Measurements from ENCODE around the gene PADI2.
A peak's percentile ranks its signal among the peaks of the same experiment; 100 is the strongest.

Gene PADI2

GRCh38 chr1:17053086-17053684, 66.1 kb downstream of the PADI2 start:
- DNase-seq: no peak

DNA sequence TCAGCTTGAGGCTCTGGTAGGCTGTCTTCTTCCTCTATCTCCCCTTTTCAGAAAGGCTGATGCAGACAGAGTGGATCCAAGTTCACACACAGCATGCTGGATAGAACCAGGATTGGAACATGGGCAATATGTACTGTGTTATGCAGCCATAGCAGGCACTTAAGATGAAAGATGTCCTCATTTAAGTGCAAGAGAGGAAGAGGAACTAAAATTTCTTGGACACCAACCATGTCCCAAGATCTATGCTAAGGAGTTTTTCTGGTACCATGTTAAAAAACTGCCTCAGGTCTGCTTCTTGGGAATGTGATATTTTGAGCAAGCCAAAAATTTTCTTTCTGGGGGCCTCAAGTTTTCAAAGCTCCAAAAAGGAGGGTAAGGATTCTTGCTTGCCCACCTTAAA, 66.6 kb downstream of the PADI2 start:
- no peak for DNase-seq

DNA sequence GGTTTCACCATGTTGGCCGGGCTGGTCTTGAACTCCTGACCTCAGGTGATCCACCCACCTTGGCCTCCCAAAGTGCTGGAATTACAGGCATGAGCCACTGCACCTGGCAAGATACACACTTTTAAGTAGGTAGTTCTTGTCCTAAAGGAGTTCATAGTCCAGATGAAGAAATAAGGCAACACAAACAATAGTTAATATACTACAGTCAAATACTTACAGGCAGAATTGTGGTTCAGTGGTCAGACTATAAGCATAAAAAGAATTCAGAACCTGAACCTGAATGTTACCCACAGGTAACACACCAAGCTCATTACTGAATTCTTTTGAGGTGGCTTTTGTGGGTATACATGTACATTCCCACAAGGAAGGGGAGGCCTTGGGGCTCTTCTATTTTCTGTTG, 67.2 kb downstream of the PADI2 start:
- no peak for DNase-seq

- no peak for DNase-seq
Observed at GRCh38 chr1:17047924-17048323, 71.3 kb downstream of the PADI2 start.

DNA sequence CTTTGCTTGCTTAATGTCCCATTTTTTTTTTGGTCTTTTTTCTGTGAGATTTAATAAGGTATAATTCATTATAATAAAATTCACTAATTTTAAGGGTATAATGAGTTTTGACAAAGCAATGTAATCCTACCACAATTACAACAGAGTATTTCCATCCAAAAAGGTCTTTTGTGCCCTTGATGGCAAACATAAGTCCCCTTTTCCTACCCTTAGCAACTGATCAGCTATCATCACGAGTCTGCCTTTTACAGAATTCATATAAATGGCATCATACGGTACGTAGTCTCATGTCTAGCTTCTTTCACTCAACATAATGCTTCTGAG, 73.0 kb downstream of the PADI2 start:
- no peak for DNase-seq

GRCh38 chr1:17045634-17046333, 73.5 kb downstream of the PADI2 start:
- peak; percentile 61 for DNase-seq

DNA sequence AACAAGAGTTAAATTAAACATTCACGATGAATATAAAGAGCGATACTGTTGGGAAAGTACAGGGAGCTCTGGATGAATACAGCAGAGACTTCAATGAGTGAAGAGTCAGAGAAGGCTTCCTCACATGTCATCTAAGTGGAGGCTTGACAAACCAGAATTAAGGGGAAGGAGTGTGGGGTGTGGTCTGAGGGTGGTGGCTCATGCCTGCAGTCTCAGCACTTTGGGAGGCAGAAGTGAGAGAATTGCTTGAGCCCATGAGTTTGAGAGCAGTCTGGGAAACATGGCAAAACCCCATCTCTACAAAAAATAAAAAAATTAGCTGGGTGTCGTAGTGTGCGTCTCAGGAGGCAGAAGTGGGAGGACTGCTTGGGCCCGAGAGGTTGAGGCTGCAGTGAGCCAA, 74.1 kb downstream of the PADI2 start:
- no peak for DNase-seq

DNA sequence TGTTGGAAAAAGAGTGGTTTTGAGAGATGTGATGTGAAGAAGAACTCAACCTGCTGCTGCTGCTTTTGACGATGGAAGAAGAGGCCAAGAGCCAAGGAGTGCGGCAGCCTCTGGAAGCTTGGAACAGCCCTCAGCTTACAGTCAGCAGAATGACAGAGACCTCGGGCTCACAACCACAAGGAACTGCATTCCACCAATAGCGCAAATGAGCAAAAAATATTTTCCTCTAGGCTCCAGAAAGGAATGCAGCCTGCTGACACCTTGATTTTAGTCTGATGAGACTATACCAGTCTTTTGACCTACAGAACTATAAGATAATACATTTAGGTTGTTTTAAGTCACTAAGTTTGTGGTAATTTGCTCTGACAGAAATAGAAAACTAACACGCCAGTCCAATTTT, 75.6 kb downstream of the PADI2 start:
- no peak for DNase-seq

GRCh38 chr1:17040135-17040534, 79.1 kb downstream of the PADI2 start:
- DNase-seq: no peak

DNA sequence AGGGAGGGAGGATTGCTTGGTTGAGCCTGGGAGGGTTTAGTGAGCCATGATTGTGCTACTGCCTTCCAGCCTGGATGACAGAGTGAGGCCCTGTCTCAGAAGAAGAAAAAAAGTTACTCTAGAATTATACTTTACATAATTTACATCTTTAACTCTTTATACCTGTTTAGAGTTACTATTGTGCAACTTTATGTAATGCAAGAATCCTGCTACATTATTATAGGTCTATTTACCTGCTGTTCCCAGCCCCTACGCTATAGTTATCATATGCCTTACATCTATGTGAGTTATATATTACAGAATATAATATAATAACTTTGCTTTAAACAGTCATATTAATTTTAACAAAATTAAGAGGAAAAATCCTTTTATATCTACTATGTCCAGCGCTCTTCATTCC, 79.7 kb downstream of the PADI2 start:
- no peak for DNase-seq

- no peak for DNase-seq
Observed at GRCh38 chr1:17033481-17033880, 85.8 kb downstream of the PADI2 start.

DNA sequence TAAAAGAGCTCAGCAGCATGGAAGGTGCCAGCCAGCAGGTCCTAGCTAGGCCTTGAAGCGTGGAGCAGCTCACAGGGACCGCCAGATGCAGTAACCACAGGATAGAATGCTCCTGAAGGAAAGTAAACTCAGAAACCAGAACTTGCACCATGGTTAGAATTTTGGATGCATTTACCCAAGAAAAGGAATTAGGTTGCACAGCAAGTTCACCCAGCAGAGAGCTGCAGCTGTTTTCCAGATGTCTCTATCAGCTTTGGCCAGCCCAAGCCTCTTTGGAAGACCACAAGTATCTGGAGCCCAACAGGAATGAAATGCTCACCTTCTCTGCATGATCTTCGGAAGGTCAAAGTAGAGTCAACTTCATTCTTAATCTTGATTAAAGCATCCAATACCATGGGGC, 86.5 kb downstream of the PADI2 start:
- no peak for DNase-seq

GRCh38 chr1:17031436-17031835, 87.8 kb downstream of the PADI2 start:
- no peak for DNase-seq

- no peak for DNase-seq
Observed at GRCh38 chr1:17030206-17030605, 89.0 kb downstream of the PADI2 start.

DNA sequence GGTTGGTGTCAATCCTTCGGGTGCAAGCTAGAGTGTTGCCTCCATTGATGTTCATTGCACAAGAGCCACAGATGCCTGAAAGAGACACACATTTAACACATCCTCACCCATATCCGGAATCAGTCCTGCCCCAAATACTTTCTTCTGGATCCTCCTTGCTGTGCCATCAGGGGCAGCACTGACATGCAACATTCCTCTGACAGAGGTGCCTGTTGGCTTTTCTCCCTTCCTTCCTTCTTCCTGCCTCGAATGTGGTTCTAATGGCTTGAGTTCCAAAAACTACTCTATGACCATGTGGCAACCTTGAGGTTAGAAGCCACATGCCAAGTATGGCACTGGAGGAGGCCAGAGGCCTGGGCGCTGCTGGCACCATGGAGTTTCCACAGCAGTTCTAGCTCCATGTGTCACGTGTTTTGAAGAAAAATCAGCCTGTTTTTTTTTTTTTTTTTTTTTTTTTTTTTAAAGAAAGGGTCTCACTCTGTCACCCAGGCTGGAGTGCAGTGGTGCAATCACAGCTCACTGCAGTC, 90.5 kb downstream of the PADI2 start:
- no peak for DNase-seq

- no peak for DNase-seq
Observed at GRCh38 chr1:17027900-17028299, 91.4 kb downstream of the PADI2 start.

- DNase-seq: no peak
Observed at GRCh38 chr1:17027403-17027802, 91.8 kb downstream of the PADI2 start.

- no peak for DNase-seq
Observed at GRCh38 chr1:17024721-17025120, 94.5 kb downstream of the PADI2 start.

GRCh38 chr1:17023573-17023972, 95.7 kb downstream of the PADI2 start:
- DNase-seq: no peak

GRCh38 chr1:17023102-17023501, 96.1 kb downstream of the PADI2 start:
- DNase-seq: no peak

- DNase-seq: no peak
Observed at GRCh38 chr1:17021896-17022295, 97.4 kb downstream of the PADI2 start.

DNA sequence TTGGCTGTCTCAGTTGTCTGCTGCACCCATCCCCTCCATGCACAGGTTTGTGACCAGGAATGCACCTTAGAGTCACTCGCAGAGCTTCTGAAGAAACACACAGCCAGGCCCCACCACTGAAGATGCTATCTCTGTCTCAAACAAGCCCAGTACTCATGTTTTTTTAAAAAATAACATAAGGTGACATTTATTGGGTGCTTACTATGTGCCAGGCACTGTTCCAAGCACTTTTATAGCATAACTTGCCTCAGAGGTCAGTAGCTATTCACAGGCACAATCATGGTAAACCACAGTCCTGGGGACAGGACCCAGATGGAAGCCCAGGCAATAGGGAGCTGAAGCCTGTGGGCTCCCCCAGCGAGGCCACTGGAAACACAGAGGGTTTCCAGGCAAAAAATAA, 98.7 kb downstream of the PADI2 start:
- DNase-seq: no peak

- no peak for DNase-seq
Observed at GRCh38 chr1:17018849-17019248, 100.4 kb downstream of the PADI2 start.

DNA sequence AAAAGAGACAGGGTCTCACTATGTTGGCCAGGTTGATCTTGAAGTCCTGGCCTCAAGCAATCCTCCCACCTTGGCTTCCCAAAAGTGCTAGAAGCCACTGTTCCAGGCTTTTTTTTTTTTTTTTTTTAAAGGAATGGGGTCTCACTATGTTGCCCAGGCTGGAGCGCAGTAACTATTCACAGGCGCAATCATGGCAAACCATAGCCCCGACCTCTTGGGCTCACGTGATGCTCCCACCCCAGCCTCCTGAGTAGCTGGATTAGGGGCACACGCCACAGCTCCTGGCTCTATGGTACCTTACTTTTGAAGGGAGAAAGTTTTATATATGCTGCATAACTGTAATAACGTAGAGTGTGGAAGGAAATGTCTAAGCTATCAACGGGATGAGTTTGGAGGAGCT, 101.8 kb downstream of the PADI2 start:
- no peak for DNase-seq

Measured in fibroblast of skin of right biceps (primary cell).